ENCODE results near the gene UBE2V1. TPM values are rescaled to one million over a fixed set of nuclear protein-coding genes. Genes with fewer than 3 reads are reported as not detected.
A peak's percentile ranks its signal among the peaks of the same experiment; 100 is the strongest.

Gene UBE2V1
- polyA plus RNA-seq, 3 donors = 62.2 to 95.5 (median 71.1) TPM

- Histone ChIP-seq H3K4me3 (replicated peaks in 1 of 3; ENCODE audit: low read depth in 2 of 3, low read length in 3 of 3) (no peak overlapping the region), H2AFZ (ENCODE audit: insufficient read depth, low read depth, low read length, poor library complexity, severe bottlenecking) (no peak overlapping the region), H4K20me1 (ENCODE audit: insufficient read depth, low read length) (peaks cover 59% of the 10 kb centered on the region), H3K4me1 (ENCODE audit: control insufficient read depth in 1 of 2, insufficient read depth in 2 of 2, low read length in 2 of 2) (no peaks in the 10 kb centered on the region), H3K9me3 (replicated peaks in 1 of 2; ENCODE audit: control insufficient read depth in 1 of 2, insufficient read depth in 1 of 2, low read length in 2 of 2) (no peaks in the 10 kb centered on the region), H3K9ac (ENCODE audit: insufficient read depth, low read length, poor library complexity, severe bottlenecking) (no peak overlapping the region), H3K79me2 (ENCODE audit: insufficient read depth, low read length) (peaks cover 22% of the 10 kb centered on the region), H3K36me3 (replicated peaks in 1 of 2; ENCODE audit: control insufficient read depth in 1 of 2, insufficient read depth in 2 of 2, low read length in 2 of 2) (peaks cover 83 to 100% of the 10 kb centered on the region in 2 donors), H3K27me3 (ENCODE audit: control insufficient read depth in 2 of 2, insufficient read depth in 2 of 2, low read length in 2 of 2) (no peaks in the 10 kb centered on the region), H3K27ac (ENCODE audit: low read depth in 1 of 2, low read length in 2 of 2) (peak overlapping the region in 1 of 2 donors; percentile 27), H3K4me2 (replicated peaks; ENCODE audit: extremely low read depth, low read length, poor library complexity, severe bottlenecking) (no peak overlapping the region)
- peaks cover 80 to 100% of the 10 kb centered on the region in 2 donors for H3K36me3 Mint-ChIP-seq
- intact Hi-C loops (cut with micrococcal nuclease) = no loop called here
- peaks cover 0 to 1% (median 0%) of the 10 kb centered on the region in 3 donors for H3K27me3 Mint-ChIP-seq (ENCODE audit: low read depth in 3 of 3)
- no peak for TF ChIP-seq CTCF (IDR thresholded peaks at IDR 0.05)
- peaks cover 0 to 2% (median 0%) of the 10 kb centered on the region in 7 donors for H3K9me3 Mint-ChIP-seq
- H3K4me3 Mint-ChIP-seq = no peak overlapping the region
- peak overlapping the region in 4 of 7 donors; percentile 1 to 66 (median 56) for H3K27ac Mint-ChIP-seq
- no peak for DNase-seq
- H3K4me1 Mint-ChIP-seq = peaks cover 2% of the 10 kb centered on the region
- 98% methylated on average over 6 of the region's 13 CpGs for WGBS (ENCODE audit: insufficient coverage)
Observed at GRCh38 chr20:50129662-50130355, 16.9 kb upstream of the UBE2V1 start.

GRCh38 chr20:50128520-50128905 lies 15.6 kb upstream of the UBE2V1 start:
- Mint-ChIP-seq H3K27ac (no peak overlapping the region), H3K9me3 (peaks cover 0 to 2% (median 0%) of the 10 kb centered on the region in 7 donors), H3K27me3 (ENCODE audit: low read depth in 3 of 3) (no peaks in the 10 kb centered on the region), H3K4me1 (peaks cover under 1% of the 10 kb centered on the region), H3K4me3 (no peak overlapping the region), H3K36me3 (peaks cover 90 to 100% of the 10 kb centered on the region in 2 donors)
- intact Hi-C loops (cut with micrococcal nuclease) = no loop called here
- no peak overlapping the region for H2AFZ ChIP-seq (ENCODE audit: insufficient read depth, low read depth, low read length, poor library complexity, severe bottlenecking)
- no peak for TF ChIP-seq CTCF (IDR thresholded peaks at IDR 0.05)
- H4K20me1 ChIP-seq (ENCODE audit: insufficient read depth, low read length) = peaks cover 47% of the 10 kb centered on the region
- peaks cover 86 to 100% of the 10 kb centered on the region in 2 donors for H3K36me3 ChIP-seq (replicated peaks in 1 of 2; ENCODE audit: control insufficient read depth in 1 of 2, insufficient read depth in 2 of 2, low read length in 2 of 2)
- no peak overlapping the region for H3K27ac ChIP-seq (ENCODE audit: low read depth in 1 of 2, low read length in 2 of 2)
- H3K4me1 ChIP-seq (ENCODE audit: control insufficient read depth in 1 of 2, insufficient read depth in 2 of 2, low read length in 2 of 2) = no peaks in the 10 kb centered on the region
- H3K4me3 ChIP-seq (replicated peaks in 1 of 3; ENCODE audit: low read depth in 2 of 3, low read length in 3 of 3) = no peak overlapping the region
- peaks cover 15% of the 10 kb centered on the region for H3K79me2 ChIP-seq (ENCODE audit: insufficient read depth, low read length)
- no peak overlapping the region for H3K4me2 ChIP-seq (replicated peaks; ENCODE audit: extremely low read depth, low read length, poor library complexity, severe bottlenecking)
- no peaks in the 10 kb centered on the region for H3K9me3 ChIP-seq (replicated peaks in 1 of 2; ENCODE audit: control insufficient read depth in 1 of 2, insufficient read depth in 1 of 2, low read length in 2 of 2)
- no peak for DNase-seq
- WGBS (ENCODE audit: insufficient coverage) = 92% methylated on average over 7 of the region's 8 CpGs
- no peaks in the 10 kb centered on the region for H3K27me3 ChIP-seq (ENCODE audit: control insufficient read depth in 2 of 2, insufficient read depth in 2 of 2, low read length in 2 of 2)
- no peak overlapping the region for H3K9ac ChIP-seq (ENCODE audit: insufficient read depth, low read length, poor library complexity, severe bottlenecking)
